Osteoblast (primary cell): Measurements from ENCODE around the gene LGALS1. TPM values are rescaled to one million over a fixed set of nuclear protein-coding genes. Genes with fewer than 3 reads are reported as not detected.

Experiments
- DNase-seq: peaks from one replicate; pipeline ENCODE4 v3.0.0; 2011; ENCODE audit warnings: low spot score, mixed read lengths; ENCODE audit not compliant: insufficient read length; ENCODE audit errors: missing footprints
- H2AFZ ChIP-seq: 2 replicates; pipeline ENCODE4 v1.6.0; 2011; ENCODE audit warnings: mild to moderate bottlenecking, low read length
- H3K27ac ChIP-seq: 2 replicates; pipeline ENCODE4 v1.5.1; 2011; ENCODE audit warnings: mild to moderate bottlenecking, low read depth, low read length, moderate library complexity
- H3K27me3 ChIP-seq: 2 replicates; pipeline ENCODE4 v1.6.0; 2012; ENCODE audit warnings: mild to moderate bottlenecking, control low read depth, inconsistent platforms, low read length, moderate library complexity; ENCODE audit not compliant: insufficient read depth
- H3K36me3 ChIP-seq: 2 replicates; pipeline ENCODE4 v1.5.1; 2011; ENCODE audit warnings: mild to moderate bottlenecking, low read length, control low read depth, moderate library complexity; ENCODE audit not compliant: insufficient read depth
- H3K4me1 ChIP-seq: 2 replicates; pipeline ENCODE4 v1.5.1; 2011; ENCODE audit warnings: mild to moderate bottlenecking, low read length, control low read depth, moderate library complexity; ENCODE audit not compliant: insufficient read depth
- H3K4me2 ChIP-seq: 2 replicates; pipeline ENCODE4 v1.6.0; 2011; ENCODE audit warnings: mild to moderate bottlenecking, low read length; ENCODE audit not compliant: insufficient read depth
- H3K4me3 ChIP-seq: fragments of 200-600 bp; sonication (generic); 3 replicates; pipeline ENCODE4 v1.5.1; 2012; ENCODE audit warnings: mild to moderate bottlenecking, low read length, inconsistent platforms; ENCODE audit not compliant: insufficient read depth
- H3K79me2 ChIP-seq: 2 replicates; pipeline ENCODE4 v1.6.0; 2012; ENCODE audit warnings: mild to moderate bottlenecking, low read length, control low read depth, inconsistent platforms; ENCODE audit not compliant: insufficient read depth
- H3K9me3 ChIP-seq: 2 replicates; pipeline ENCODE4 v1.5.1; 2011; ENCODE audit warnings: low read depth, low read length, control low read depth
- H4K20me1 ChIP-seq: 2 replicates; pipeline ENCODE4 v1.6.0; 2012; ENCODE audit warnings: mild to moderate bottlenecking, low read length, control low read depth; ENCODE audit not compliant: insufficient read depth
- CTCF ChIP-seq: IDR thresholded peaks from 2 replicates; pipeline ENCODE4 v1.5.1; 2011; ENCODE audit warnings: mild to moderate bottlenecking, low read depth, low read length, moderate library complexity; ENCODE audit errors: extremely low read depth
- total RNA-seq: library from RNA; depleted of rRNA; stranded (reverse); fragments of >200 nt; gene quantifications from 2 replicates; pipeline ENCODE4 v1.2.3, GENCODE V29; 2012

The LGALS1 gene
- total RNA-seq, 1 donor = 3,004 TPM

DNA sequence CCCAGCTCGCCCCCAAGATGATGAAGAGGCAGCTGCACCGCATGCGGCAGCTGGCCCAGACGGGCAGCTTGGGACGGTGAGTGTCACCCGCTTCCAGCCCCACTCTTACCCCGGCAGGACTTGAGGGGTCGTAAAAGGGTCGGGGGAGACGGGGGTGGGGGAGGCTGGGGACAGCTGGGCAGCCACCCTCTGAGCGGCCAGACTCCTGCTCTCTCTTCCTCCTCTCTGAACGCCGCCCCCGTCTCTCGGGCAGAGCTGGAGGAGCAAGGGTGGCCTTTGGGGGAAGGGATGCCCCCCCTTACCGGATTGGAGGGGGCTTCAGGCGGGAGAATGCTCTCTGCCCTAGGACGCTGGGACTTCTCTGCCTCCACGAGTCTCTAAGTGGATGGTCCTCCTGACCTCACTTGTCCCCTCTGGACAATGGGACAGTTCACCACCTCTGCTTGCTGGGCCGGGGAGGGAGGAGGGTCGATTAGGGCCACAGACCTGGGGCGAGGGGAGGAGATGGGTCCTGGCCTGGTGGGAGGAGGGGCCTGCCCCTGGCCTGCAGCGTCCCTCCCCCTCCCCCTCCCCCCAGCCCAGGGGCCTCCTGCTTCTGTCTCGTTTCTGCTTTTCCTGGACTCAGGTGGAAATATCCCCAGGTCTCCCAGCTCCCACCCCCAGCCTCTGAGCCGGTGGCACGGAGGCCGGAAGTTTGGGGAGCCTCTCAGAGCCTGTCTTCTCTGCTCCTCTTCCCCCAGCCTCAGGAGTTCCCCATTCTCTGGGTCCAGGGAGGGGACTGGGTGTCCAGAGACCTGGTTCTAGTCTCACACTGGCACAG, 35.5 kb upstream of the LGALS1 start:
- Histone ChIP-seq H2AFZ (peak overlapping the region; percentile 70), H3K27me3 (no peaks in the 10 kb centered on the region), H4K20me1 (peaks cover 4% of the 10 kb centered on the region), H3K36me3 (peaks cover 9% of the 10 kb centered on the region), H3K4me3 (peak overlapping the region; percentile 80), H3K9me3 (no peaks in the 10 kb centered on the region), H3K79me2 (peaks cover 9% of the 10 kb centered on the region), H3K27ac (no peak overlapping the region), H3K4me1 (peaks cover 11% of the 10 kb centered on the region), H3K4me2 (peak overlapping the region; percentile 95)
- DNase-seq = peak; percentile 90
- TF ChIP-seq CTCF = no peak

GRCh38 chr22:37640591-37641560, 34.6 kb upstream of the LGALS1 start:
- H3K27ac ChIP-seq = no peak overlapping the region
- peak; percentile 78 for DNase-seq
- peaks cover 4% of the 10 kb centered on the region for H4K20me1 ChIP-seq
- no peak overlapping the region for H2AFZ ChIP-seq
- no peaks in the 10 kb centered on the region for H3K9me3 ChIP-seq
- peaks cover 11% of the 10 kb centered on the region for H3K4me1 ChIP-seq
- TF ChIP-seq CTCF = no peak
- H3K4me2 ChIP-seq = peak overlapping the region; percentile 95
- no peaks in the 10 kb centered on the region for H3K27me3 ChIP-seq
- H3K36me3 ChIP-seq = peaks cover 15% of the 10 kb centered on the region
- H3K79me2 ChIP-seq = peaks cover 9% of the 10 kb centered on the region
- peak overlapping the region; percentile 80 for H3K4me3 ChIP-seq

GRCh38 chr22:37641561-37641949, 33.9 kb upstream of the LGALS1 start:
- no peak overlapping the region for H3K4me2 ChIP-seq
- H3K4me1 ChIP-seq = peaks cover 10% of the 10 kb centered on the region
- H3K79me2 ChIP-seq = peaks cover 9% of the 10 kb centered on the region
- DNase-seq = no peak
- H3K4me3 ChIP-seq = no peak overlapping the region
- no peak overlapping the region for H3K27ac ChIP-seq
- H3K36me3 ChIP-seq = peaks cover 15% of the 10 kb centered on the region
- H4K20me1 ChIP-seq = peaks cover 4% of the 10 kb centered on the region
- TF ChIP-seq CTCF = no peak
- H3K27me3 ChIP-seq = no peaks in the 10 kb centered on the region
- no peaks in the 10 kb centered on the region for H3K9me3 ChIP-seq
- H2AFZ ChIP-seq = no peak overlapping the region
